ENCODE data around the gene SEMA3D.

The SEMA3D gene

GRCh38 chr7:85095366-85095765 lies 91.5 kb downstream of the SEMA3D start:
- no peaks in the 10 kb centered on the region for H3K36me3 ChIP-seq (replicated peaks; ENCODE audit: low read depth, low read length)
- H3K9ac ChIP-seq (ENCODE audit: low read length) = no peak overlapping the region
- no peaks in the 10 kb centered on the region for H3K4me1 ChIP-seq (ENCODE audit: low read length)
- TF ChIP-seq CTCF (IDR thresholded peaks at IDR 0.05; ENCODE audit: low read depth, low read length) = no peak
- TF ChIP-seq EZH2phosphoT487 (IDR thresholded peaks at IDR 0.05; ENCODE audit: low read depth) = no peak
- no peak overlapping the region for H3K4me3 ChIP-seq (ENCODE audit: low read length)
- no peaks in the 10 kb centered on the region for H4K20me1 ChIP-seq (ENCODE audit: insufficient read depth, low read length)
- no peaks in the 10 kb centered on the region for H3K27me3 ChIP-seq (ENCODE audit: low read depth, low read length)
- H3K79me2 ChIP-seq (ENCODE audit: low read length) = no peaks in the 10 kb centered on the region
- no peaks in the 10 kb centered on the region for H3K9me3 ChIP-seq (ENCODE audit: insufficient read depth, low read length)
- H3K4me2 ChIP-seq (ENCODE audit: low read length) = no peak overlapping the region
- H3K27ac ChIP-seq (ENCODE audit: low read length) = no peak overlapping the region
- no peak overlapping the region for H2AFZ ChIP-seq (ENCODE audit: low read depth, low read length)

GRCh38 chr7:85094046-85094725 lies 92.7 kb downstream of the SEMA3D start:
- Histone ChIP-seq H3K27ac (ENCODE audit: low read length) (no peak overlapping the region), H4K20me1 (ENCODE audit: insufficient read depth, low read length) (no peaks in the 10 kb centered on the region), H3K36me3 (replicated peaks; ENCODE audit: low read depth, low read length) (no peaks in the 10 kb centered on the region), H3K4me2 (ENCODE audit: low read length) (no peak overlapping the region), H3K4me1 (ENCODE audit: low read length) (no peaks in the 10 kb centered on the region), H3K9ac (ENCODE audit: low read length) (no peak overlapping the region), H3K27me3 (ENCODE audit: low read depth, low read length) (no peaks in the 10 kb centered on the region), H3K9me3 (ENCODE audit: insufficient read depth, low read length) (no peaks in the 10 kb centered on the region), H3K79me2 (ENCODE audit: low read length) (no peaks in the 10 kb centered on the region), H3K4me3 (ENCODE audit: low read length) (no peak overlapping the region), H2AFZ (ENCODE audit: low read depth, low read length) (no peak overlapping the region)
- no peak for TF ChIP-seq CTCF (IDR thresholded peaks at IDR 0.05; ENCODE audit: low read depth, low read length)
- no peak for TF ChIP-seq EZH2phosphoT487 (IDR thresholded peaks at IDR 0.05; ENCODE audit: low read depth)

- H3K4me1 ChIP-seq (ENCODE audit: low read length) = no peaks in the 10 kb centered on the region
- no peaks in the 10 kb centered on the region for H3K27me3 ChIP-seq (ENCODE audit: low read depth, low read length)
- no peaks in the 10 kb centered on the region for H3K79me2 ChIP-seq (ENCODE audit: low read length)
- no peak overlapping the region for H3K9ac ChIP-seq (ENCODE audit: low read length)
- H3K4me2 ChIP-seq (ENCODE audit: low read length) = no peak overlapping the region
- H4K20me1 ChIP-seq (ENCODE audit: insufficient read depth, low read length) = no peaks in the 10 kb centered on the region
- H3K4me3 ChIP-seq (ENCODE audit: low read length) = no peak overlapping the region
- H3K27ac ChIP-seq (ENCODE audit: low read length) = no peak overlapping the region
- no peak overlapping the region for H2AFZ ChIP-seq (ENCODE audit: low read depth, low read length)
- no peak for TF ChIP-seq EZH2phosphoT487 (IDR thresholded peaks at IDR 0.05; ENCODE audit: low read depth)
- TF ChIP-seq CTCF (IDR thresholded peaks at IDR 0.05; ENCODE audit: low read depth, low read length) = no peak
- no peaks in the 10 kb centered on the region for H3K36me3 ChIP-seq (replicated peaks; ENCODE audit: low read depth, low read length)
- no peaks in the 10 kb centered on the region for H3K9me3 ChIP-seq (ENCODE audit: insufficient read depth, low read length)
Measured at GRCh38 chr7:85091565-85091928, 95.3 kb downstream of the SEMA3D start.

GRCh38 chr7:85090919-85091564 lies 95.8 kb downstream of the SEMA3D start:
- H3K36me3 ChIP-seq (replicated peaks; ENCODE audit: low read depth, low read length) = no peaks in the 10 kb centered on the region
- H4K20me1 ChIP-seq (ENCODE audit: insufficient read depth, low read length) = no peaks in the 10 kb centered on the region
- H3K4me2 ChIP-seq (ENCODE audit: low read length) = no peak overlapping the region
- no peaks in the 10 kb centered on the region for H3K9me3 ChIP-seq (ENCODE audit: insufficient read depth, low read length)
- no peak overlapping the region for H3K4me3 ChIP-seq (ENCODE audit: low read length)
- no peak overlapping the region for H2AFZ ChIP-seq (ENCODE audit: low read depth, low read length)
- H3K9ac ChIP-seq (ENCODE audit: low read length) = no peak overlapping the region
- no peaks in the 10 kb centered on the region for H3K4me1 ChIP-seq (ENCODE audit: low read length)
- no peaks in the 10 kb centered on the region for H3K27me3 ChIP-seq (ENCODE audit: low read depth, low read length)
- no peak for TF ChIP-seq CTCF (IDR thresholded peaks at IDR 0.05; ENCODE audit: low read depth, low read length)
- no peak for TF ChIP-seq EZH2phosphoT487 (IDR thresholded peaks at IDR 0.05; ENCODE audit: low read depth)
- H3K79me2 ChIP-seq (ENCODE audit: low read length) = no peaks in the 10 kb centered on the region
- no peak overlapping the region for H3K27ac ChIP-seq (ENCODE audit: low read length)
